NOMO-1 treated with dmso at 0.1 percent for 144 hours (cell line): Measurements from ENCODE around the gene TMEM200A.

Source experiments
- DNase-seq: peaks from one replicate; lab custom pipeline; 2025; ENCODE audit not compliant: unreplicated experiment; lab: John Stamatoyannopoulos, UW

TMEM200A gene

GRCh38 chr6:130482645-130483390, 117.0 kb downstream of the TMEM200A start:
- DNase-seq = no peak

GRCh38 chr6:130485870-130486269, 120.1 kb downstream of the TMEM200A start:
- DNase-seq = no peak

GRCh38 chr6:130486417-130486816, 120.6 kb downstream of the TMEM200A start:
- no peak for DNase-seq

- no peak for DNase-seq
Observed at GRCh38 chr6:130489514-130489913, 123.7 kb downstream of the TMEM200A start.
